Superior temporal gyrus (tissue), 1 donor: Measurements from ENCODE around the gene SSTR4.
A peak's percentile ranks its signal among the peaks of the same experiment; 100 is the strongest.

Source experiments
- DNase-seq: peaks from one replicate; pipeline ENCODE4 v3.0.0-alpha.2; 2016; ENCODE audit errors: extremely low spot score

Gene SSTR4

GRCh38 chr20:23043376-23043775 is 8.3 kb downstream of the SSTR4 start:
- no peak for DNase-seq

DNA sequence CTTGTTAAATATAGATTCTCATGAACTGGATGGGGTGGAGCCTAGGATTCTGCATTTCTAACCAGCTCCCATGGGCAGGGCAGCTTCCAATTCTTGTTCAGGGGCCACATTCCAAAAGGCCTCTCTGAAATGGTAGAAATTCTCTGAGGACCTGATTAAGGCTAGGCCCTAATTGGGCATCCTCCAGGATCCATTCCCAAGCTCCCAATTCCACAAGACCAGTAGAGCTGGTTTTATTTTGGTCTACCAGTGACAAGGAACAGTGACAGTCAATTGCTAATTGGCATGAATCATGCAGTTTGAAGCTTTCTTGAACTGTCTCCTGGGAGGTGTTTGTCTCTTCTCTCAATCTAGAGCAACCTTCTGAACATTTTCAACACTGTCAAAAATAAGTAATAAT is 11.3 kb downstream of the SSTR4 start:
- DNase-seq: no peak

- no peak for DNase-seq
Observed at GRCh38 chr20:23047001-23047737, 12.1 kb downstream of the SSTR4 start.

GRCh38 chr20:23047738-23048214 is 12.7 kb downstream of the SSTR4 start:
- no peak for DNase-seq

GRCh38 chr20:23048283-23049200 is 13.4 kb downstream of the SSTR4 start:
- DNase-seq: no peak

DNA sequence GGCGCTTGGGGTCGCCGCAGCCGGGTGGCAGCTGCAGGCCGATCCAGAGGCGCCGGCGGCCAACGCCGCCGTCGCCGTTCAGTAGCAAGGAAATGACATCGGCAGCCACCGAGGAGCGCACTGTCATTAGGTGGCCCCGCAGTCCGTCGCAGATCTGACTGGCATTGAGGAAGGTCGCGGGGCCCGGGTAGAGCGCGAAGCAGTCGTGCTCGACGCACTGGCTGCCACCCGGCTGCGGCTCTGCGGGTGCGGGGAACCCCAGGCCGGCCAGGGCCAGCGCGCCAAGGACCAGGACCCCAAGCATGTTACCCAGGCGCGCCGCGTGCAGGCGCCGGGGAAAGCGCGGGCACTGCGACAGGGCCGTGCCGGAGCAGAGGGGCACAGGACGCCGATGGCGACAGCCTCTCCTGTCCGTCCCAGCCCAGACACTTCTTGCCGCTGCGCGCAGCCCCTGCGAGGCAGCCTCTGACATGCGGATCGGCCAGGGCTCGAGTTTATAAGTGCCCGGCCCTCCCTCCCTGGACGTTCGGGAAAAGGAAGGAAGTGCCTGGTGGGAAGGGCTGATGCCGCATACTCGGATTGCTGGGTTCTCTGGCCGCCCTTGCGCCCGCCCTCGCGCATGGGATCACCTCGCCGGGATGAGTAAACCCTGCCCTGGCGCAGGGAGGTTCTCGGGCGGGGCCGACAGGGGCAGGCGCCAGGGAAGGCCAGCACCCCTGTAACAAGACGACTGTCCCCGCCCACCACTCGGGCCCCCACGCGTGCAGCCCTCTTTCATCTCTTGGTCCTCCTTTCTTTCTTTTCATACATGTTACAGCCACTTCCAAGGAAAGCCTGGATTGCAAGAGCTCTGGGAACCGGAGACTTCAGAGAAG is 14.3 kb downstream of the SSTR4 start, which contains the start of gene THBD:
Gene THBD (minus strand): TSS at position 472 of the 875 bp plus-strand sequence. CDS start 168 bp downstream, at position 304.
- no peak for DNase-seq

- DNase-seq: no peak
Observed at GRCh38 chr20:23050076-23050838, 15.1 kb downstream of the SSTR4 start.

DNA sequence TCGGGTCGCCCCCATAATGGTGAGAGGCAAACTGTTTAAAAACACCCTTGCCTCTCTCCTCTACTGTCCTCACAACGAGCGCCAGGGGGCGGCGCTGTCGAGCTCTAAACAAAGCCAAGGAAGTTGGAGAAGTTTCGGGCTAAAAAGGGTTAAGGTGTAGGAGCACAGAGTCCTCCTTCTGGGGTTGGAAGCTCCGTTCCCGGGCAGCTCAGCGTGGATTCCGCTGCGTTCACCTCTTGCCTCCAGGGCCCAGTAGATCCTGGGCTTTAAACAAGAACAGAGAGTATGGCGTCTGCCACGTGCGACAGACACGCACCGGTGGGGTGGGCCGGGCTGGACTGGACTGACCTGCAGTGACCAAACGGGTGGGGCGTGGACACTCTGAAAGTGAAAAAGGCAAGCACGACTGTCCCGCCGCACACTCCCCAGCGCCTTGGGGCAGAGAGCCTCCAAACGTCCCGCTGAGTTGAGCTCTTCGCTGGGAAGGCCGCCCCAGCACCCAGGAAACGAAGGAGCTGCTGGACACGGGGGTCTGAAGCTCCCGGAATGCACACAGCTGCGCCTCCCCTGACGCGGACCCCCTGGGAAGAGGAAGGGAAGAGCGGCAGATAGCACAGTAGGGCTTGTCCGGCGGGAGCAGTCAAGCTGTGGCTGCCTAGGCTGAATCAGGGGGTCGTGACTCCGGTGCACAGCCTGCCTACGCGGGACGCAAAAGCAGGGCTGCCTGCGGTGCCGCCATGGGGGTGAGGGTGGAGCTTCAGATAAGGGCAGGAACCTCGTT is 15.9 kb downstream of the SSTR4 start:
- peak; percentile 43 for DNase-seq

DNA sequence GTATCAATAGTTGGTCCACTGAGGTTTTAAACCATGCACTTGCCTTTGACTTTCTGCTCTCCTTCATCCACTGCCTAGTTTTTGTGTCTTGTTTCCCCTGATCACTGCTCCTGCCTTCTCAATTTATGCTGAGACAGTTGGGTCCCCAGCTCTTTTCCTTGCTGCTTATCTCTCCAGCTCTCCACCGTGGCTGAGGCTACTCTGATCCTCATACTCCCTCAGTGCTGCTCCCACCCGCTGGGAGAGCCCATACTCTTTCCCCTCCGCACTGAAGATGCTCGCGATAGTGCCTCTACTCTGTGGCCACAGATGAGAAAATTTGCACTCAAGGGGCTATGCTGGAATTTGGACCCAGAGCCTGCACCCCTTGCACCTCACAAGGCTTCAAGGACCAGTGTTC is 17.8 kb downstream of the SSTR4 start:
- DNase-seq: no peak

- DNase-seq: no peak
Observed at GRCh38 chr20:23058240-23058639, 23.1 kb downstream of the SSTR4 start.

DNA sequence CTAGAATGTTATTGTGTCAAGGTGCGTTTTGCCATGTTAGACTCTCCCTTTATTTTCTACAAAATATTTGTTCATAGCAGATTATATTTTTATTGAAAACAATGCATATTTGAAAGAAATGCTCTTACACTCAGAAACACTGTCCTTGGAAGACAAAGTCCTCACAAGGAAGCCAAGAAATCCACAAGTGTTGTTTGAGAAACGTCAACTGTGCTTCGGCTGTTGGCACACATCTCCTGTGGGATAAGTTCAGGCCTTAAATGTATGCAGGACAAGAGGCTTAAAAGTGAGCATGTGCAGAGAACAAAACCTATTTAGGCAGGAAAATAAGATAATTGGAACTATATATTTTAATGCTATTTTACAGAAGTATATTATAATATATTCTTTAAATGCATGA is 23.9 kb downstream of the SSTR4 start:
- DNase-seq: no peak

GRCh38 chr20:23059846-23060245 is 24.7 kb downstream of the SSTR4 start:
- no peak for DNase-seq

- no peak for DNase-seq
Observed at GRCh38 chr20:23060629-23061028, 25.5 kb downstream of the SSTR4 start.

GRCh38 chr20:23061262-23061661 is 26.1 kb downstream of the SSTR4 start:
- no peak for DNase-seq

DNA sequence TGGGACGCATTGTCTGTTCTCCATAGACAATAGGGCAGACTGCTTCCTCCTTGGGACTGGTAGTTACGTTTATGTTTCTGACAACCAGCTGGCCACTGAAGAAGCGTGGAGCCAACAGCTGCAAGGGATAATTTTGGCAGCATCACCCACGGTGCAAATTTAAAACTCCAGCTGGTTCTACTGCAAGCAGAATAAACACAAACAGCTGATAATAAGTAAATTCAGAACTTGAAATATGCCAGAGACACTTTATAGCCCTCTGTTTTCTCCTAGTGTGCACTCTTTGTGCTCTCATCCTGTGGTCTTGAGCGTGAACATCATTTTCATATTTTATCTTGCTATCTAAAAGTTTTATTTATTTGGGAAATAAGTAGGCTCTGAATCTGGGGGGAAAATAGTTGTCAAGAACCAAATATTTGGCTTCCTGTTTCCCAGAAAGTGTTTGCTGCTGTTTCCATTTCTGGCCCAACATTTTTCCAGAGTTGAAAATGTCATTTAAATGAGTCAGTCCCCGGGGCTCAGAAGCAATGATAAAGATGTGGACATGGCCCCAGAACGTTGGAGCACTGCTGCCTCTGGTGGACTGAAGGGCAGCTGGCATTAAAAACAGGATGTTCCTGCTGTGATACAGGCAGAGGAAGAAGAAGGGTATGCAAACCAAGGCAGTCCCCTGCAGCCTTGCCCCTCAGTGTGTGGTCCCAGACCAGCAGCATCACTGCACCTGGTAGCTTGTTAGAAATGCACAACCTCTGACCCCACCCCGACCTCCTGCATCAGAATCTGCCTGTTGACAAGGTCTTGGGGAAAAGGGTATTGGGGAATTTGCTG is 26.8 kb downstream of the SSTR4 start:
- peak; percentile 40 for DNase-seq

GRCh38 chr20:23062632-23063031 is 27.5 kb downstream of the SSTR4 start:
- no peak for DNase-seq

DNA sequence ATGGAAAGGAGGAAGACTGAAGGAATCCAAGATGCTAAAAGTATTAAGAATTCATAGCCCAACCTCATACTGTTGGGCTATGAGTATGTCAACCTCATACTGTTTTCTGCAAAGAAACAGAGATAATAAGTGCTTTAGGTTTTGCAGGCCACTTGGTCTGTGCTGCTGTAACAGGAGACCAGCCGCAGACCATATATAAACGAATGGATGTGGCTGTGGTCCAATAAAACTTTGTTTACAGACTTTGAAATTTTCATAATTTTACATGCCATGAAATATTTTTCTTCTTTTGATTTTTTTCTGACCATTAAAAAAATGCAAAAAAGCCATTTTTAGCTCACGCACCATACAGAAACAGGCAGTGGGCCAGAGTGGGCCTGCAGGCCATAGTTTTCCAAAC is 28.1 kb downstream of the SSTR4 start:
- DNase-seq: no peak

DNA sequence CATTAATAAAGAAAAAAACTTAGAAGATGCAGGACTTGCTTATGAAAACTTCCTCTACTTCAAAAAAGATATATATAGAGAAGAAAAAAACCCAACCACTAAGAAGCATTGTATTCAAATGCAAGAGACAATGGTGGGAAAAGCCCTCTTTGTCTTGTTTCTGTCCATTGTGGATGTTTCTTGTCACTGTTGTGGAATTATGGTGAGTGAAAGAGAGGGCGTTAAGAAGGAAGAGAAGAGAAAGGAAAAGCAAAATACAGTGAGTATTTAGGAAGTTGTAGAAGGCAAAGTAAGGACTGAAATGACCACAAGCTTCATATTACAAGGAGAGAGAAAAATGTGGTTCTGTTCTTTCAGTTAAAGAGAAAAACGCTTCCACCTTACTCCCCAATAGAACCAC is 28.5 kb downstream of the SSTR4 start:
- no peak for DNase-seq
